ENCODE results near the gene PIK3R5.

- TF ChIP-seq CTCF (IDR thresholded peaks at IDR 0.05) (no peak), POLR2A (IDR thresholded peaks at IDR 0.05) (no peak)
These were observed 123.7 kb downstream of the PIK3R5 start for GRCh38 chr17:8841844-8842243.

Measured in tibial nerve (tissue), 3 donors.